ENCODE measurements around the gene METTL26. TPM values are rescaled to one million over a fixed set of nuclear protein-coding genes. Genes with fewer than 3 reads are reported as not detected.

Gene METTL26
- total and polyA plus RNA-seq, 2 experiments from 2014 or later, result 155 to 218 TPM

DNA sequence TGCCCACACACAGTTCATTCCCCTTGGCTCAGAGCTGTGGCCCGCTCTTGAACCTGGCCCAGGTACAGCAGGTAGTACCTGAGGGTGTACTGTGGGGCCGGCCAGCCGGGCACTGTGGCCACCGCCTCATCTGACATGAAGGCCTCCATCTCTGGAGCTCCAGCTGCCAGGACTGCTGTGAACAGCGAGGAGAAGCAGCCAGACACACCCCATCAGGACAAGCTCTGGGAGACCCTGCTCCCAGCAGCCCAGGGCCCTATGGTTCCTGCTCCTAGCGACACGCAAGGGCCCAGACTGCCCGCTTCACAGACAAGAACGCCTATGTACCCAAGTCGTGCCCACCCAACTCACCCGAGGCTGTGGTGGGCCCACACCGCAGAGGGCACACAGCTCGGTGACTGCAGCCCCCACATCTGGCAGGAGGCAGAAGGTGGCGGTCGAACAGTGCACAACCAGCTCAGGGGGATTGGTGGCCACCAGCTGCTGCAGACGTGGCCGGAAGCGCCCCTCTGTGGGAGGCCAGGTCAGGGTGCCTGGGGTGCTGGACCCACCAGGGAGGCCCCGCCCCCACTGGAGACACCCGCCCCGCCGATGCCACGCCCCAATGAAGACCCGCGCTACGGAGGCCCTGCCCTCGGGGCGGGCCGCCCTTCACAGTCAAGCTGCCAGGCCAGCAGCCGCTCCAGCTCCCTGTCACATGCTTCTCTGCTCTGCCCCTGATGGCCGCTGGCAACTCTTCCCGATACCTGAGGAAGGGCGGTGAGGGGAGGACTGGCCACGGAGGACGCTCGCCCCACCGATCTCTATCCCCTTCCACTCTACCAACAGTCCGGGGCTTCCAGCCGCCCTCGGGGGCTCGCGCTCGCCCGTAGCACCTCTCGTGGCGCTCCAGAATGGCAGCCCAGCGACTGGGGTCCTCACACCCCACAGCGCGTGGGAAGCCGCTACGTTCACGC, 43.0 kb upstream of the METTL26 start:
- peak overlapping the region; percentile 84 for H2AFZ ChIP-seq

DNA sequence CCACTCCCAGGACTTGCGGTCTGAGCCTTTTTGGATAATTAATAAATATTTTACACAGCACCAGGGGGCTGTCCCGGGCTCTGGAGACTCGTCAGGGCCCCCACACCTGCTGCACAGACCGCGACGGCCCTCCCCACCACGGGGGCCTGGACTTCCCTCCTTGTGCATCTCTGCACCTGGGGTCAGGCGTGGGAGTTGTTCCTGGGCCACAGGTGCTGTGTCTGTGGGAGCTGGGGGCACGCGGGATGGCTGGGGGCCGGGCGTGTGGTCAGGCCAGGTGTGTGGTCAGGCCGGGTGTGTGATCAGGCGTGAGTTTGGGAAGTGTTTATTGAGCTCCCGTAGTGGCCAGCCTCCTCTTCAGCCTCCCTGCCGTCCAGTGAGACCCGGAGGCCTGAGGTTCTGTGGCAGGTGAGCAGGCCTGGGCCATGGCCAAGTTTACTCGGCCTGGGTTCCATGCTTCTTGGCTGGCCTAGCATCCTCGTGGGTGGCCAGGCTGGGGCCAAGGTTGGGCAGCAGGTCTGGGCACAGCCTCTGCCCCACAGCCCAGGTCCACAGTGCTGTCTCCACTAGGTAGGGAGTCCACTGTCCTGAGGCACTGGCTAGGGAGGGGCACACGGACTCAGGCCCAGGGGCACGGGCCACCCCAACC, 42.2 kb upstream of the METTL26 start:
- Histone ChIP-seq H3K36me3 (ENCODE audit: low read depth) (peaks cover 11% of the 10 kb centered on the region; the same call in 1 of the 2 replicates), H3K9me3 (ENCODE audit: low read depth) (no peaks in the 10 kb centered on the region), H3K27ac (no peak overlapping the region), H3F3A (ENCODE audit: insufficient read depth) (peaks cover 15% of the 10 kb centered on the region; the same call in 1 of the 2 replicates), H3K27me3 (replicated peaks; ENCODE audit: insufficient read depth) (no peaks in the 10 kb centered on the region), H3K4me1 (ENCODE audit: insufficient read depth) (peaks cover 14% of the 10 kb centered on the region), H3K4me2 (ENCODE audit: unreplicated experiment) (no peak overlapping the region), H2AFZ (no peak overlapping the region), H3K9me2 (ENCODE audit: insufficient read depth) (no peaks in the 10 kb centered on the region), H3K9ac (no peak overlapping the region), H3K79me2 (ENCODE audit: insufficient read depth) (peaks cover 27% of the 10 kb centered on the region), H3K4me3 (no peak overlapping the region), H4K20me1 (ENCODE audit: insufficient read depth) (no peaks in the 10 kb centered on the region)
- TF ChIP-seq EZH2 (IDR thresholded peaks at IDR 0.05; ENCODE audit: insufficient read depth, poor library complexity, severe bottlenecking) (no peak), EZH2phosphoT487 (IDR thresholded peaks at IDR 0.05; ENCODE audit: insufficient read depth, low read depth) (no peak)
- no peak for DNase-seq
- 63 to 65% methylated on average over 19 to 21 of the region's 21 CpGs for WGBS, 2 experiments (ENCODE audit: low coverage in 1 of 2, low lambda C conversion rate in 2 of 2, missing lambda C conversion rate in 2 of 2)
- in situ Hi-C loops (cut with MboI), result no loop called here

More for the DNA sequence above, 43.0 kb upstream of the METTL26 start:
- H3K27me3 ChIP-seq (replicated peaks; ENCODE audit: insufficient read depth), result no peaks in the 10 kb centered on the region
- H3K4me2 ChIP-seq (ENCODE audit: unreplicated experiment), result peak overlapping the region; percentile 70
- DNase-seq, result peak; percentile 64
- no peak overlapping the region for H3K27ac ChIP-seq
- H3K79me2 ChIP-seq (ENCODE audit: insufficient read depth), result peaks cover 32% of the 10 kb centered on the region
- in situ Hi-C loops (cut with MboI), result no loop called here
- H4K20me1 ChIP-seq (ENCODE audit: insufficient read depth), result no peaks in the 10 kb centered on the region
- H3K4me3 ChIP-seq, result peak overlapping the region; percentile 74
- no peak for TF ChIP-seq EZH2phosphoT487 (IDR thresholded peaks at IDR 0.05; ENCODE audit: insufficient read depth, low read depth)
- TF ChIP-seq EZH2 (IDR thresholded peaks at IDR 0.05; ENCODE audit: insufficient read depth, poor library complexity, severe bottlenecking), result no peak
- H3K9me3 ChIP-seq (ENCODE audit: low read depth), result no peaks in the 10 kb centered on the region
- H3K9ac ChIP-seq, result peak overlapping the region; percentile 62
- H3F3A ChIP-seq (ENCODE audit: insufficient read depth), result peaks cover 15% of the 10 kb centered on the region; the same call in 1 of the 2 replicates
- peaks cover 15% of the 10 kb centered on the region for H3K4me1 ChIP-seq (ENCODE audit: insufficient read depth)
- H3K9me2 ChIP-seq (ENCODE audit: insufficient read depth), result no peaks in the 10 kb centered on the region
- H3K36me3 ChIP-seq (ENCODE audit: low read depth), result peaks cover 11% of the 10 kb centered on the region; the same call in 1 of the 2 replicates
- WGBS, 2 experiments (ENCODE audit: low coverage in 1 of 2, low lambda C conversion rate in 2 of 2, missing lambda C conversion rate in 2 of 2), result 17 to 23% methylated on average over 40 to 45 of the region's 52 CpGs

DNA sequence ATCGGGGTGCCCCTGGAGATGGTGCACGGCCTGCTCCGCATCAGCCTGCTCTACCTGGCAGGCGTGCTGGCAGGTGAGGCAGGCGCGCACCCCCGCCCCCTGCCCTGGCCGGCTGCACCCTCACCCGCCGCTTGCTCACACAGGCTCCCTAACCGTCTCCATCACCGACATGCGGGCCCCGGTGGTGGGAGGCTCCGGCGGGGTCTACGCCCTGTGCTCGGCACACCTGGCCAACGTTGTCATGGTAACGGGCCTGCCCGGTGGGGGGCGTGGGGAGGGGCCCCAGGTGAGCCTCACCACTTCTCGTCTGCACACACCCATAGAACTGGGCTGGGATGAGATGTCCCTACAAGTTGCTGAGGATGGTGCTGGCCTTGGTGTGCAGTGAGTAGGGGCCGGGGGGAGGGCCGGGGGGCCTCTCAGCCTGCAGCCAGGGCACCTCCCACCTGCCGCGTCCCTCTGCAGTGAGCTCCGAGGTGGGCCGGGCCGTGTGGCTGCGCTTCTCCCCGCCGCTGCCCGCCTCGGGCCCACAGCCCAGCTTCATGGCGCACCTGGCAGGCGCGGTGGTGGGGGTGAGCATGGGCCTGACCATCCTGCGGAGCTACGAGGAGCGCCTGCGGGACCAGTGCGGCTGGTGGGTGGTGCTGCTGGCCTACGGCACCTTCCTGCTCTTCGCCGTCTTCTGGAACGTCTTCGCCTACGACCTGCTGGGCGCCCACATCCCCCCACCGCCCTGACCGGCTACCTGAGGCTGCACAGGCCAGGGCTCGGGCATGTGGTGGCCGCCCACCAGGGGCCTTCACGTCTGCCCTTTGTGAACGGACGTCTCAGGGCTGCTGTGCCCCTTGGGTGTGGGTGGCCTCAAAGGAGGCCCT, 41.4 kb upstream of the METTL26 start:
- Histone ChIP-seq H3F3A (ENCODE audit: insufficient read depth) (peaks cover 13% of the 10 kb centered on the region; the same call in 1 of the 2 replicates), H3K4me1 (ENCODE audit: insufficient read depth) (peaks cover 10% of the 10 kb centered on the region), H3K4me2 (ENCODE audit: unreplicated experiment) (no peak overlapping the region), H3K9me2 (ENCODE audit: insufficient read depth) (no peaks in the 10 kb centered on the region), H3K9ac (no peak overlapping the region), H3K27me3 (replicated peaks; ENCODE audit: insufficient read depth) (no peaks in the 10 kb centered on the region), H3K36me3 (ENCODE audit: low read depth) (peaks cover 10% of the 10 kb centered on the region; the same call in 1 of the 2 replicates), H2AFZ (no peak overlapping the region), H4K20me1 (ENCODE audit: insufficient read depth) (no peaks in the 10 kb centered on the region), H3K27ac (no peak overlapping the region), H3K9me3 (ENCODE audit: low read depth) (no peaks in the 10 kb centered on the region), H3K79me2 (ENCODE audit: insufficient read depth) (peaks cover 19% of the 10 kb centered on the region), H3K4me3 (no peak overlapping the region)
- no peak for DNase-seq
- 53 to 64% methylated on average over 43 to 45 of the region's 57 CpGs for WGBS, 2 experiments (ENCODE audit: low coverage in 1 of 2, low lambda C conversion rate in 2 of 2, missing lambda C conversion rate in 2 of 2)
- no peak for TF ChIP-seq EZH2phosphoT487 (IDR thresholded peaks at IDR 0.05; ENCODE audit: insufficient read depth, low read depth)
- no peak for TF ChIP-seq EZH2 (IDR thresholded peaks at IDR 0.05; ENCODE audit: insufficient read depth, poor library complexity, severe bottlenecking)
- in situ Hi-C loops (cut with MboI), result no loop called here

Data from GM23248 (cell line).